ENCODE results near the gene IL17B. TPM values are rescaled to one million over a fixed set of nuclear protein-coding genes. Genes with fewer than 3 reads are reported as not detected.

The IL17B gene
- total and polyA plus RNA-seq, 2 donors (not counting 3 experiments of a cell fraction or from before 2014, with no cell fraction given), result not detected

DNA sequence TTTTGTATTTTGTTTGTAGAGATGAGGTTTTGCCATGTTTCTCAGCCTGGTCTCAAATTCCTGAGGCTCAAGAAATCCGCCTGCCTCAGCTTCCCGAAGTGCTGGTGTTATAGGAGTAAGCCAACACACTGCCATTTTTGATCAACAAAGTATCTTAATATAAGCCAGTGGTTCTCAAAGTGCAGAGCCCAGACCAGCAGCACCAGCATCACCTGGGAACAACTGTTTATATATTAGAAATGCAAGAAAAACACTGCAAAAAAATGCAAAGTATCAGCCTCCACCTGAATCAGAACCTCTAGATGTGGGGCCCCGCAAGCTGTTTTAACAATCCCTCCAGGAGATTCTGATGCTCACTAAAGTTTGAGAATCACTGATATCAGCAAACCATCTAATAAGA is 6.2 kb downstream of the IL17B start:
- Histone ChIP-seq H3K4me2 (ENCODE audit: insufficient read depth, low read length) (no peak overlapping the region), H3K9me1 (replicated peaks; ENCODE audit: control insufficient read depth, extremely low read depth, insufficient read depth, low read length) (no peaks in the 10 kb centered on the region), H4K20me1 (replicated peaks; ENCODE audit: control insufficient read depth, extremely low read depth, insufficient read depth, low read length) (no peaks in the 10 kb centered on the region), H3K27ac (ENCODE audit: insufficient read depth, low read depth, low read length) (no peak overlapping the region), H3K4me3 (replicated peaks in 1 of 3; ENCODE audit: insufficient read depth in 1 of 3, low read depth in 1 of 3, low read length in 3 of 3) (no peak overlapping the region), H3K9ac (replicated peaks; ENCODE audit: extremely low read depth, insufficient read depth, low read length) (no peak overlapping the region), H3K9me3 (replicated peaks; ENCODE audit: control insufficient read depth, insufficient read depth, low read length) (no peaks in the 10 kb centered on the region), H3K36me3 (ENCODE audit: control insufficient read depth in 2 of 2, extremely low read depth in 1 of 2, insufficient read depth in 2 of 2, low read length in 2 of 2) (no peaks in the 10 kb centered on the region), H3K27me3 (ENCODE audit: control insufficient read depth in 2 of 2, insufficient read depth in 2 of 2, low read length in 2 of 2) (no peaks in the 10 kb centered on the region), H2AFZ (ENCODE audit: low read depth, low read length) (no peak overlapping the region), H3K79me2 (ENCODE audit: control insufficient read depth, insufficient read depth, low read length) (no peaks in the 10 kb centered on the region), H3K4me1 (ENCODE audit: control insufficient read depth, extremely low read depth, insufficient read depth, low read length) (no peaks in the 10 kb centered on the region)
- CTCF ChIA-PET, result interaction anchor here (0.7 to 4.0 kb wide), 11 partner anchors 9 to 231 kb away, joined by 3 to 81 read pairs (median 9); partner anchors contain the start of gene ABLIM3
- dilution Hi-C loops (cut with MboI; ENCODE audit: extremely low pct_ligation_motif_present, low sequenced_read_pairs), result no loop called here
- no peak for FAIRE-seq
- TF ChIP-seq, protein P1, sequence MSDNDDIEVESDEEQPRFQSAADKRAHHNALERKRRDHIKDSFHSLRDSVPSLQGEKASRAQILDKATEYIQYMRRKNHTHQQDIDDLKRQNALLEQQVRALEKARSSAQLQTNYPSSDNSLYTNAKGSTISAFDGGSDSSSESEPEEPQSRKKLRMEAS (IDR thresholded peaks at IDR 0.05; ENCODE audit: insufficient read depth, insufficient read length), result no peak
- TF ChIP-seq EZH2 (IDR thresholded peaks at IDR 0.05; ENCODE audit: borderline replicate concordance, low read depth, low read length, severe bottlenecking) (no peak), JUN (IDR thresholded peaks at IDR 0.05; ENCODE audit: borderline replicate concordance, insufficient read depth, insufficient read length, low read depth) (no peak), MYC (IDR thresholded peaks at IDR 0.05; ENCODE audit: low read depth, low read length) (no peak), FOS (IDR thresholded peaks at IDR 0.05; ENCODE audit: borderline replicate concordance, insufficient read depth, low read length) (no peak), GATA2 (IDR thresholded peaks at IDR 0.05; ENCODE audit: insufficient read depth, insufficient read length, low read depth, low read length) (no peak), POLR2A (IDR thresholded peaks at IDR 0.05; ENCODE audit: low read depth, low read length) (no peak), POLR2AphosphoS5 (IDR thresholded peaks at IDR 0.05; ENCODE audit: insufficient read depth, low read depth, low read length) (no peak)
- TF ChIP-seq, protein P2, sequence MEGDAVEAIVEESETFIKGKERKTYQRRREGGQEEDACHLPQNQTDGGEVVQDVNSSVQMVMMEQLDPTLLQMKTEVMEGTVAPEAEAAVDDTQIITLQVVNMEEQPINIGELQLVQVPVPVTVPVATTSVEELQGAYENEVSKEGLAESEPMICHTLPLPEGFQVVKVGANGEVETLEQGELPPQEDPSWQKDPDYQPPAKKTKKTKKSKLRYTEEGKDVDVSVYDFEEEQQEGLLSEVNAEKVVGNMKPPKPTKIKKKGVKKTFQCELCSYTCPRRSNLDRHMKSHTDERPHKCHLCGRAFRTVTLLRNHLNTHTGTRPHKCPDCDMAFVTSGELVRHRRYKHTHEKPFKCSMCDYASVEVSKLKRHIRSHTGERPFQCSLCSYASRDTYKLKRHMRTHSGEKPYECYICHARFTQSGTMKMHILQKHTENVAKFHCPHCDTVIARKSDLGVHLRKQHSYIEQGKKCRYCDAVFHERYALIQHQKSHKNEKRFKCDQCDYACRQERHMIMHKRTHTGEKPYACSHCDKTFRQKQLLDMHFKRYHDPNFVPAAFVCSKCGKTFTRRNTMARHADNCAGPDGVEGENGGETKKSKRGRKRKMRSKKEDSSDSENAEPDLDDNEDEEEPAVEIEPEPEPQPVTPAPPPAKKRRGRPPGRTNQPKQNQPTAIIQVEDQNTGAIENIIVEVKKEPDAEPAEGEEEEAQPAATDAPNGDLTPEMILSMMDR (IDR thresholded peaks at IDR 0.05; ENCODE audit: extremely low read depth in 1 of 2, insufficient read depth in 1 of 2, low read depth in 1 of 2, low read length in 2 of 2), result no peak
- intact Hi-C loops (cut with micrococcal nuclease), result no loop called here
- DNase-seq (ENCODE audit: low read depth, low spot score), result no peak
- BruUV-seq (replicated peaks), result no TSS peak
- POLR2A ChIA-PET, result no interaction called here

All from endothelial cell of umbilical vein (primary cell).